ENCODE data around the gene EPSTI1.
"Not testable (repeated sequence)": the region's sequence is repeated elsewhere in the genome, so short reads cannot be mapped to it uniquely, and the experiment has no call there.

Gene EPSTI1

GRCh38 chr13:42883771-42884467 is 108.1 kb downstream of the EPSTI1 start:
- DNase-seq, result no peak

GRCh38 chr13:42883142-42883541 is 108.9 kb downstream of the EPSTI1 start:
- no peak for DNase-seq

- DNase-seq, result no peak
Observed at GRCh38 chr13:42880056-42880605, 111.9 kb downstream of the EPSTI1 start.

GRCh38 chr13:42878721-42879120 is 113.3 kb downstream of the EPSTI1 start:
- DNase-seq, result no peak

- no peak for DNase-seq
Observed at GRCh38 chr13:42876887-42877545, 115.0 kb downstream of the EPSTI1 start.

- no peak for DNase-seq
Observed at GRCh38 chr13:42876270-42876714, 115.7 kb downstream of the EPSTI1 start.

- DNase-seq, result no peak
Observed at GRCh38 chr13:42875475-42876269, 116.4 kb downstream of the EPSTI1 start.

- no peak for DNase-seq
Observed at GRCh38 chr13:42874221-42874620, 117.8 kb downstream of the EPSTI1 start.

- no peak for DNase-seq
Observed at GRCh38 chr13:42873081-42873480, 119.0 kb downstream of the EPSTI1 start.

- no peak for DNase-seq
Observed at GRCh38 chr13:42867232-42867631, 124.8 kb downstream of the EPSTI1 start.

GRCh38 chr13:42865768-42866102 is 126.3 kb downstream of the EPSTI1 start:
- DNase-seq, result no peak

GRCh38 chr13:42864952-42865767 is 126.9 kb downstream of the EPSTI1 start:
- DNase-seq, result no peak

- not testable (repeated sequence) for DNase-seq
Observed at GRCh38 chr13:42862370-42862769, 129.7 kb downstream of the EPSTI1 start.

- DNase-seq, result no peak
Observed at GRCh38 chr13:42860485-42860884, 131.6 kb downstream of the EPSTI1 start.

- no peak for DNase-seq
Observed at GRCh38 chr13:42859760-42860159, 132.3 kb downstream of the EPSTI1 start.

- no peak for DNase-seq
Observed at GRCh38 chr13:42855410-42855809, 136.6 kb downstream of the EPSTI1 start.

- no peak for DNase-seq
Observed at GRCh38 chr13:42852136-42852535, 139.9 kb downstream of the EPSTI1 start.

GRCh38 chr13:42849200-42849599 is 142.8 kb downstream of the EPSTI1 start:
- no peak for DNase-seq

GRCh38 chr13:42847891-42848663 is 144.0 kb downstream of the EPSTI1 start:
- no peak for DNase-seq

GRCh38 chr13:42836930-42837690 is 154.9 kb downstream of the EPSTI1 start:
- DNase-seq, result no peak

Measured in GF-D8 (cell line).